ENCODE measurements around the gene INSL3.

GRCh38 chr19:17775991-17776803, 45.1 kb downstream of the INSL3 start:
- TF ChIP-seq CTCF (IDR thresholded peaks at IDR 0.05) (no peak), POLR2A (IDR thresholded peaks at IDR 0.05) (no peak)
